ENCODE measurements around the gene ICAM2.

- TF ChIP-seq CTCF (IDR thresholded peaks at IDR 0.05) (no peak), ZFX (IDR thresholded peaks at IDR 0.05; ENCODE audit: borderline replicate concordance) (no peak)
These were observed 16.8 kb downstream of the ICAM2 start for GRCh38 chr17:64003526-64004121.

Data from 22Rv1 (cell line).